ENCODE measurements around the gene ODF4.
"Not testable (repeated sequence)": the region's sequence is repeated elsewhere in the genome, so short reads cannot be mapped to it uniquely, and the experiment has no call there.

ODF4 gene

GRCh38 chr17:8372422-8372821 is 32.8 kb downstream of the ODF4 start:
- no peaks in the 10 kb centered on the region for H3K27me3 ChIP-seq (ENCODE audit: control insufficient read depth in 1 of 2, insufficient read depth in 2 of 2, low read length in 2 of 2)
- H3K27ac ChIP-seq (ENCODE audit: low read depth, low read length): no peak overlapping the region
- H3K9me3 ChIP-seq (ENCODE audit: low read length): no peaks in the 10 kb centered on the region
- no peak overlapping the region for H3K4me3 ChIP-seq (ENCODE audit: low read depth in 1 of 2, low read length in 2 of 2)
- H3K4me1 ChIP-seq (ENCODE audit: insufficient read depth, low read length): peaks cover 15% of the 10 kb centered on the region
- no peak overlapping the region for H3K9ac ChIP-seq (ENCODE audit: low read length)
- H3K36me3 ChIP-seq (ENCODE audit: insufficient read depth, low read length): peaks cover 32% of the 10 kb centered on the region

- H3K27me3 ChIP-seq (ENCODE audit: control insufficient read depth in 1 of 2, insufficient read depth in 2 of 2, low read length in 2 of 2); H3K27ac ChIP-seq (ENCODE audit: low read depth, low read length); H3K9me3 ChIP-seq (ENCODE audit: low read length); H3K9ac ChIP-seq (ENCODE audit: low read length); H3K4me3 ChIP-seq (ENCODE audit: low read depth in 1 of 2, low read length in 2 of 2): not testable (repeated sequence)
- peaks cover 15% of the 10 kb centered on the region for H3K4me1 ChIP-seq (ENCODE audit: insufficient read depth, low read length)
- H3K36me3 ChIP-seq (ENCODE audit: insufficient read depth, low read length): peaks cover 43% of the 10 kb centered on the region
Observed at GRCh38 chr17:8373856-8374255, 34.2 kb downstream of the ODF4 start.

GRCh38 chr17:8375738-8376259 is 36.2 kb downstream of the ODF4 start:
- Histone ChIP-seq H3K4me3 (ENCODE audit: low read depth in 1 of 2, low read length in 2 of 2) (peak overlapping the region; percentile 43 to 85), H3K36me3 (ENCODE audit: insufficient read depth, low read length) (peaks cover 39% of the 10 kb centered on the region), H3K27ac (ENCODE audit: low read depth, low read length) (peak overlapping the region; percentile 89), H3K9ac (ENCODE audit: low read length) (peak overlapping the region; percentile 99), H3K4me1 (ENCODE audit: insufficient read depth, low read length) (peaks cover 27% of the 10 kb centered on the region), H3K9me3 (ENCODE audit: low read length) (no peaks in the 10 kb centered on the region), H3K27me3 (ENCODE audit: control insufficient read depth in 1 of 2, insufficient read depth in 2 of 2, low read length in 2 of 2) (no peaks in the 10 kb centered on the region)

GRCh38 chr17:8376271-8377067 is 36.8 kb downstream of the ODF4 start, which contains the start of gene KRABD2:
Gene KRABD2, minus strand, starts transcription at chr17:8376704.
- peak within 1 kb of the TSS; percentile 99 for H3K9ac ChIP-seq (ENCODE audit: low read length)
- H3K36me3 ChIP-seq (ENCODE audit: insufficient read depth, low read length): peaks cover 42% of the 10 kb centered on the region
- H3K9me3 ChIP-seq (ENCODE audit: low read length): no peaks in the 10 kb centered on the region
- peak within 1 kb of the TSS; percentile 43 to 85 for H3K4me3 ChIP-seq (ENCODE audit: low read depth in 1 of 2, low read length in 2 of 2)
- no peaks in the 10 kb centered on the region for H3K27me3 ChIP-seq (ENCODE audit: control insufficient read depth in 1 of 2, insufficient read depth in 2 of 2, low read length in 2 of 2)
- H3K27ac ChIP-seq (ENCODE audit: low read depth, low read length): peak within 1 kb of the TSS; percentile 89
- peaks cover 34% of the 10 kb centered on the region for H3K4me1 ChIP-seq (ENCODE audit: insufficient read depth, low read length)

GRCh38 chr17:8377422-8377821 is 37.8 kb downstream of the ODF4 start:
- H3K9me3 ChIP-seq (ENCODE audit: low read length): no peaks in the 10 kb centered on the region
- H3K36me3 ChIP-seq (ENCODE audit: insufficient read depth, low read length): peaks cover 43% of the 10 kb centered on the region
- H3K9ac ChIP-seq (ENCODE audit: low read length): no peak overlapping the region
- no peak overlapping the region for H3K4me3 ChIP-seq (ENCODE audit: low read depth in 1 of 2, low read length in 2 of 2)
- no peaks in the 10 kb centered on the region for H3K27me3 ChIP-seq (ENCODE audit: control insufficient read depth in 1 of 2, insufficient read depth in 2 of 2, low read length in 2 of 2)
- H3K4me1 ChIP-seq (ENCODE audit: insufficient read depth, low read length): peaks cover 44% of the 10 kb centered on the region
- H3K27ac ChIP-seq (ENCODE audit: low read depth, low read length): no peak overlapping the region

- H3K9me3 ChIP-seq (ENCODE audit: low read length); H3K9ac ChIP-seq (ENCODE audit: low read length); H3K4me3 ChIP-seq (ENCODE audit: low read depth in 1 of 2, low read length in 2 of 2); H3K27ac ChIP-seq (ENCODE audit: low read depth, low read length); H3K27me3 ChIP-seq (ENCODE audit: control insufficient read depth in 1 of 2, insufficient read depth in 2 of 2, low read length in 2 of 2): not testable (repeated sequence)
- Histone ChIP-seq H3K36me3 (ENCODE audit: insufficient read depth, low read length) (peaks cover 43% of the 10 kb centered on the region), H3K4me1 (ENCODE audit: insufficient read depth, low read length) (peaks cover 44% of the 10 kb centered on the region)
Observed at GRCh38 chr17:8378117-8378516, 38.5 kb downstream of the ODF4 start.

GRCh38 chr17:8380049-8380448 is 40.4 kb downstream of the ODF4 start:
- Histone ChIP-seq H3K4me1 (ENCODE audit: insufficient read depth, low read length) (peaks cover 43% of the 10 kb centered on the region), H3K9me3 (ENCODE audit: low read length) (no peaks in the 10 kb centered on the region), H3K9ac (ENCODE audit: low read length) (no peak overlapping the region), H3K27me3 (ENCODE audit: control insufficient read depth in 1 of 2, insufficient read depth in 2 of 2, low read length in 2 of 2) (no peaks in the 10 kb centered on the region), H3K4me3 (ENCODE audit: low read depth in 1 of 2, low read length in 2 of 2) (no peak overlapping the region), H3K36me3 (ENCODE audit: insufficient read depth, low read length) (peaks cover 43% of the 10 kb centered on the region), H3K27ac (ENCODE audit: low read depth, low read length) (no peak overlapping the region)

GRCh38 chr17:8382052-8382879 is 42.6 kb downstream of the ODF4 start:
- H3K4me1 ChIP-seq (ENCODE audit: insufficient read depth, low read length): peaks cover 29% of the 10 kb centered on the region
- H3K27ac ChIP-seq (ENCODE audit: low read depth, low read length): peak overlapping the region; percentile 75
- H3K4me3 ChIP-seq (ENCODE audit: low read depth in 1 of 2, low read length in 2 of 2): peak overlapping the region; percentile 85 to 92

GRCh38 chr17:8382880-8383142 is 43.2 kb downstream of the ODF4 start:
- H3K36me3 ChIP-seq (ENCODE audit: insufficient read depth, low read length): peaks cover 34% of the 10 kb centered on the region
- peak overlapping the region; percentile 85 to 92 for H3K4me3 ChIP-seq (ENCODE audit: low read depth in 1 of 2, low read length in 2 of 2)
- H3K9me3 ChIP-seq (ENCODE audit: low read length): no peaks in the 10 kb centered on the region
- peak overlapping the region; percentile 87 for H3K9ac ChIP-seq (ENCODE audit: low read length)
- peak overlapping the region; percentile 75 for H3K27ac ChIP-seq (ENCODE audit: low read depth, low read length)
- H3K4me1 ChIP-seq (ENCODE audit: insufficient read depth, low read length): peaks cover 29% of the 10 kb centered on the region
- H3K27me3 ChIP-seq (ENCODE audit: control insufficient read depth in 1 of 2, insufficient read depth in 2 of 2, low read length in 2 of 2): no peaks in the 10 kb centered on the region

More at GRCh38 chr17:8382052-8382879, 42.6 kb downstream of the ODF4 start:
- Histone ChIP-seq H3K9ac (ENCODE audit: low read length) (peak overlapping the region; percentile 87), H3K36me3 (ENCODE audit: insufficient read depth, low read length) (peaks cover 39% of the 10 kb centered on the region), H3K9me3 (ENCODE audit: low read length) (no peaks in the 10 kb centered on the region), H3K27me3 (ENCODE audit: control insufficient read depth in 1 of 2, insufficient read depth in 2 of 2, low read length in 2 of 2) (no peaks in the 10 kb centered on the region)

GRCh38 chr17:8383143-8383822 is 43.6 kb downstream of the ODF4 start, which contains the start of gene RPL26:
Gene RPL26, minus strand, starts transcription at chr17:8383193. Its CDS starts 883 bp downstream, at chr17:8382310.
- Histone ChIP-seq H3K36me3 (ENCODE audit: insufficient read depth, low read length) (peaks cover 30% of the 10 kb centered on the region), H3K4me3 (ENCODE audit: low read depth in 1 of 2, low read length in 2 of 2) (peak within 1 kb of the TSS; percentile 85 to 92), H3K27me3 (ENCODE audit: control insufficient read depth in 1 of 2, insufficient read depth in 2 of 2, low read length in 2 of 2) (no peaks in the 10 kb centered on the region), H3K4me1 (ENCODE audit: insufficient read depth, low read length) (peaks cover 29% of the 10 kb centered on the region), H3K9me3 (ENCODE audit: low read length) (no peaks in the 10 kb centered on the region), H3K9ac (ENCODE audit: low read length) (peak within 1 kb of the TSS; percentile 87), H3K27ac (ENCODE audit: low read depth, low read length) (peak within 1 kb of the TSS; percentile 75)

GRCh38 chr17:8384801-8385378 is 45.2 kb downstream of the ODF4 start:
- Histone ChIP-seq H3K4me1 (ENCODE audit: insufficient read depth, low read length) (peaks cover 26% of the 10 kb centered on the region), H3K9ac (ENCODE audit: low read length) (no peak overlapping the region), H3K36me3 (ENCODE audit: insufficient read depth, low read length) (peaks cover 21% of the 10 kb centered on the region), H3K27ac (ENCODE audit: low read depth, low read length) (no peak overlapping the region), H3K4me3 (ENCODE audit: low read depth in 1 of 2, low read length in 2 of 2) (no peak overlapping the region), H3K27me3 (ENCODE audit: control insufficient read depth in 1 of 2, insufficient read depth in 2 of 2, low read length in 2 of 2) (no peaks in the 10 kb centered on the region), H3K9me3 (ENCODE audit: low read length) (no peaks in the 10 kb centered on the region)

Measured in muscle layer of colon (tissue), 2 donors.